ENCODE measurements around the gene ATP8A2. TPM values are rescaled to one million over a fixed set of nuclear protein-coding genes. Genes with fewer than 3 reads are reported as not detected.

Gene ATP8A2
- total RNA-seq, 1 donor, result 0.72 TPM

DNA sequence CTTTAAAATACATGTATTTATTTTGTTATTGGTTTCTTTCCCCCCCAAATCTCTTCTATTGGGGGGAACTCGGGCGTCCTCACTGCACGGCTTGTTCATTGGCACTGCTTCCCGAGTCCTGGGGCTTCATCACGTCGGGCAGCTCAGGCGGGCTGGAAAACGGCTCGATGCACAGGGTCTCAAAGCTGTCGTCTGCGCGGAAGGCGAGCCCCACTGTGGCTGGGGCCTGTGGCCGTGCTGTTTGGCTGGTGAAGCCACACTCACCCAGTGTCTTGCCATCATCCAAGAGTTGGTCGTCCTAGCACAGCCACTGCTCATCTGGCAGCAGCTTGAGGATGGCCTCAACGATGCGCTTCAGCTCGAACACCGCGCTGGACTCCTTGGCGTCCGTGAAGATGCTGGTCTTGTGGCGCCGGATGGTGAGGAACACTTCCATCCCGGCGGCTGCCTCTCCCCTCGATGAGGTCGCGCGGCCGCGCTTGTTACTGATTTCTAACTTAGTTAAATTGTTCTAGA is 6.0 kb upstream of the ATP8A2 start:
- no peak for DNase-seq (ENCODE audit: insufficient read length, low spot score, missing footprints)
- Histone ChIP-seq H3K4me3 (ENCODE audit: insufficient read depth, low read length) (no peak overlapping the region), H3K4me1 (ENCODE audit: insufficient read depth, low read length) (no peaks in the 10 kb centered on the region), H3K4me2 (ENCODE audit: insufficient read depth, low read length) (no peak overlapping the region), H3K79me2 (ENCODE audit: insufficient read depth, low read length) (no peaks in the 10 kb centered on the region), H3K27me3 (ENCODE audit: insufficient read depth, low read length) (peaks cover 17% of the 10 kb centered on the region), H3K27ac (ENCODE audit: low read depth, low read length) (no peak overlapping the region), H3K36me3 (ENCODE audit: insufficient read depth, low read length) (no peaks in the 10 kb centered on the region), H2AFZ (ENCODE audit: low read length) (no peak overlapping the region), H4K20me1 (ENCODE audit: insufficient read depth, low read length) (no peaks in the 10 kb centered on the region), H3K9me3 (ENCODE audit: low read depth, low read length) (no peaks in the 10 kb centered on the region)
- TF ChIP-seq, protein P1, sequence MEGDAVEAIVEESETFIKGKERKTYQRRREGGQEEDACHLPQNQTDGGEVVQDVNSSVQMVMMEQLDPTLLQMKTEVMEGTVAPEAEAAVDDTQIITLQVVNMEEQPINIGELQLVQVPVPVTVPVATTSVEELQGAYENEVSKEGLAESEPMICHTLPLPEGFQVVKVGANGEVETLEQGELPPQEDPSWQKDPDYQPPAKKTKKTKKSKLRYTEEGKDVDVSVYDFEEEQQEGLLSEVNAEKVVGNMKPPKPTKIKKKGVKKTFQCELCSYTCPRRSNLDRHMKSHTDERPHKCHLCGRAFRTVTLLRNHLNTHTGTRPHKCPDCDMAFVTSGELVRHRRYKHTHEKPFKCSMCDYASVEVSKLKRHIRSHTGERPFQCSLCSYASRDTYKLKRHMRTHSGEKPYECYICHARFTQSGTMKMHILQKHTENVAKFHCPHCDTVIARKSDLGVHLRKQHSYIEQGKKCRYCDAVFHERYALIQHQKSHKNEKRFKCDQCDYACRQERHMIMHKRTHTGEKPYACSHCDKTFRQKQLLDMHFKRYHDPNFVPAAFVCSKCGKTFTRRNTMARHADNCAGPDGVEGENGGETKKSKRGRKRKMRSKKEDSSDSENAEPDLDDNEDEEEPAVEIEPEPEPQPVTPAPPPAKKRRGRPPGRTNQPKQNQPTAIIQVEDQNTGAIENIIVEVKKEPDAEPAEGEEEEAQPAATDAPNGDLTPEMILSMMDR (IDR thresholded peaks at IDR 0.05; ENCODE audit: extremely low read depth, low read depth, low read length), result no peak

DNA sequence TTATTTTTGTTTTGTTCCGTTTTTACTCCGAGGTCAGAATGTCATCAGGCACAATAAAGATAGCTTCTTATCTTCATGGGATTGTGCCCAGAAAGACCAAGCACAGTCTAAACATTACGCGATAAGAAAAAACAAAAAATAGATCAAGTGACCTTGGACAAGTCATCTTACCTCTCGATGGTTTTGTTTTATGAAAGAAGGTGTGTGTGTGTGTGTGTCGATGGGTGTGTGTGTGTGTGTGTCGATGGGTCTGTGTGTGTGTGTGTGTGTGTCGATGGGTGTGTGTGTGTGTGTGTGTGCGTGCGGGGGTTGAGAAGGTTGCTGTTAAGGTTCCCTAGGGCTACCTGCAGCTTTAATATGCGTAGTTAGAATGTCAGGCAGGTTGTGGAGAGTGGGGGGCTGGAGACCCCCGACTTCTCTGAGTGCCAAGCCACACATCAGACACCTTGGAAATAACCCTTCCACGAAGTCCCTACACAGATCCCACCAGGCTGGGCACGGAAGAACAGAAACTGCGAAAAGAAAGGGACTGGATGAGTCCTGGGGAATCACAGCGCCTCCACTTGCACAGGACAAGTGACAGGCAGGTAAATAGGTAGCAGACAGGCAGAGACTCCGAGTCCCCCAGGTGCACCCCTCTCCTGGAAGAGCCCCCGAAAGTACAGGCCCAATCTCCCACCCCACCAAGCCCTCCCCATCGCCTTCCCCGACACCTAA is 458 bp upstream of the ATP8A2 start:
- Histone ChIP-seq H3K4me3 (ENCODE audit: insufficient read depth, low read length) (peak overlapping the region; percentile 30), H2AFZ (ENCODE audit: low read length) (no peak overlapping the region), H3K4me1 (ENCODE audit: insufficient read depth, low read length) (no peaks in the 10 kb centered on the region), H4K20me1 (ENCODE audit: insufficient read depth, low read length) (no peaks in the 10 kb centered on the region), H3K79me2 (ENCODE audit: insufficient read depth, low read length) (no peaks in the 10 kb centered on the region), H3K27me3 (ENCODE audit: insufficient read depth, low read length) (peaks cover 59% of the 10 kb centered on the region), H3K36me3 (ENCODE audit: insufficient read depth, low read length) (no peaks in the 10 kb centered on the region), H3K4me2 (ENCODE audit: insufficient read depth, low read length) (peak overlapping the region; percentile 45), H3K27ac (ENCODE audit: low read depth, low read length) (no peak overlapping the region), H3K9me3 (ENCODE audit: low read depth, low read length) (no peaks in the 10 kb centered on the region)
- TF ChIP-seq, protein P1 (IDR thresholded peaks at IDR 0.05; ENCODE audit: extremely low read depth, low read depth, low read length), result no peak
- DNase-seq (ENCODE audit: insufficient read length, low spot score, missing footprints), result no peak

GRCh38 chr13:25372284-25373081 is 709 bp downstream of the ATP8A2 start:
- TF ChIP-seq, protein P1 (IDR thresholded peaks at IDR 0.05; ENCODE audit: extremely low read depth, low read depth, low read length), result no peak
- H3K27me3 ChIP-seq (ENCODE audit: insufficient read depth, low read length), result peaks cover 59% of the 10 kb centered on the region
- no peaks in the 10 kb centered on the region for H3K9me3 ChIP-seq (ENCODE audit: low read depth, low read length)
- peak overlapping the region; percentile 30 for H3K4me3 ChIP-seq (ENCODE audit: insufficient read depth, low read length)
- H3K4me1 ChIP-seq (ENCODE audit: insufficient read depth, low read length), result no peaks in the 10 kb centered on the region
- peak overlapping the region; percentile 45 for H3K4me2 ChIP-seq (ENCODE audit: insufficient read depth, low read length)
- H4K20me1 ChIP-seq (ENCODE audit: insufficient read depth, low read length), result no peaks in the 10 kb centered on the region
- no peak overlapping the region for H2AFZ ChIP-seq (ENCODE audit: low read length)
- no peaks in the 10 kb centered on the region for H3K79me2 ChIP-seq (ENCODE audit: insufficient read depth, low read length)
- no peaks in the 10 kb centered on the region for H3K36me3 ChIP-seq (ENCODE audit: insufficient read depth, low read length)
- H3K27ac ChIP-seq (ENCODE audit: low read depth, low read length), result no peak overlapping the region
- DNase-seq (ENCODE audit: insufficient read length, low spot score, missing footprints), result peak; percentile 62

Data from osteoblast (primary cell).